ENCODE results near the gene ZMYM2. TPM values are rescaled to one million over a fixed set of nuclear protein-coding genes. Genes with fewer than 3 reads are reported as not detected.

ZMYM2 gene
- total RNA-seq, 1 donor from 2014 or later = 109 TPM

DNA sequence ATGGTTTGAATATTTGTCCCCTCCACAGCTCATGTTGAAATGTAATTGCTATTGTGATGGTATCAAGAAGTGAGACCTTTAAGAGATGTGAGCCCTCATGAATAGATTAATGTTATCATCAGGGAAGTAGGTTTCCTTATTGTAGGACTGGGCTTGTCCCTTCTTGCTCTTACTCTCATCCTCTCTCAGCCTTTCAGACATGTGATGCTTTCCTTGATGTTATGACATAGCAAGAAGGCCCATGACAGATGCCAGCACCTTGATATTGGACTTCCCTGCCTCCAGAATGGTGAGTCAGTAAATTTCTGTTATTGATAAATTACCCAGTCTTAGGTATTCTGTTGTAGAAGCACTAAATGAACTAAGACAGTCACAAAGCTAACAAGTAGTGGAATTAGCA, 5.7 kb upstream of the ZMYM2 start:
- no peaks in the 10 kb centered on the region for H3K27me3 Mint-ChIP-seq (ENCODE audit: low read depth, unreplicated experiment)
- H3K4me3 ChIP-seq (ENCODE audit: insufficient read depth, low read depth, low read length) = no peak overlapping the region
- H3K4me2 ChIP-seq (ENCODE audit: low read length) = no peak overlapping the region
- no peak overlapping the region for H3K27ac ChIP-seq (ENCODE audit: low read depth, low read length)
- FAIRE-seq = no peak
- peaks cover 3% of the 10 kb centered on the region for H3K27me3 ChIP-seq (ENCODE audit: insufficient read depth, low read length)
- no peak for DNase-seq (ENCODE audit: low read depth)
- H2AFZ ChIP-seq (ENCODE audit: low read depth, low read length) = no peak overlapping the region
- no peaks in the 10 kb centered on the region for H4K20me1 ChIP-seq (ENCODE audit: insufficient read depth, low read length)
- no peaks in the 10 kb centered on the region for H3K36me3 Mint-ChIP-seq (ENCODE audit: low read depth, unreplicated experiment)
- no peaks in the 10 kb centered on the region for H3K79me2 ChIP-seq (ENCODE audit: insufficient read depth, low read length)
- no peaks in the 10 kb centered on the region for H3K36me3 ChIP-seq (ENCODE audit: insufficient read depth, low read length)
- no peak for TF ChIP-seq EZH2 (IDR thresholded peaks at IDR 0.05; ENCODE audit: insufficient read depth, low read length)
- TF ChIP-seq, protein P1, sequence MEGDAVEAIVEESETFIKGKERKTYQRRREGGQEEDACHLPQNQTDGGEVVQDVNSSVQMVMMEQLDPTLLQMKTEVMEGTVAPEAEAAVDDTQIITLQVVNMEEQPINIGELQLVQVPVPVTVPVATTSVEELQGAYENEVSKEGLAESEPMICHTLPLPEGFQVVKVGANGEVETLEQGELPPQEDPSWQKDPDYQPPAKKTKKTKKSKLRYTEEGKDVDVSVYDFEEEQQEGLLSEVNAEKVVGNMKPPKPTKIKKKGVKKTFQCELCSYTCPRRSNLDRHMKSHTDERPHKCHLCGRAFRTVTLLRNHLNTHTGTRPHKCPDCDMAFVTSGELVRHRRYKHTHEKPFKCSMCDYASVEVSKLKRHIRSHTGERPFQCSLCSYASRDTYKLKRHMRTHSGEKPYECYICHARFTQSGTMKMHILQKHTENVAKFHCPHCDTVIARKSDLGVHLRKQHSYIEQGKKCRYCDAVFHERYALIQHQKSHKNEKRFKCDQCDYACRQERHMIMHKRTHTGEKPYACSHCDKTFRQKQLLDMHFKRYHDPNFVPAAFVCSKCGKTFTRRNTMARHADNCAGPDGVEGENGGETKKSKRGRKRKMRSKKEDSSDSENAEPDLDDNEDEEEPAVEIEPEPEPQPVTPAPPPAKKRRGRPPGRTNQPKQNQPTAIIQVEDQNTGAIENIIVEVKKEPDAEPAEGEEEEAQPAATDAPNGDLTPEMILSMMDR (IDR thresholded peaks at IDR 0.05; ENCODE audit: insufficient read depth, low read depth, low read length) = no peak
- no peaks in the 10 kb centered on the region for H3K4me1 ChIP-seq (ENCODE audit: insufficient read depth, low read length)
- no peak overlapping the region for H3K27ac Mint-ChIP-seq (ENCODE audit: unreplicated experiment)
- H3K4me3 Mint-ChIP-seq (ENCODE audit: unreplicated experiment) = no peak overlapping the region
- no peaks in the 10 kb centered on the region for H3K9me3 ChIP-seq (ENCODE audit: insufficient read depth, low read depth, low read length)
- H3K9ac ChIP-seq (ENCODE audit: low read length) = no peak overlapping the region
- peaks cover 2% of the 10 kb centered on the region for H3K9me3 Mint-ChIP-seq (ENCODE audit: unreplicated experiment)
- H3K4me1 Mint-ChIP-seq (ENCODE audit: low read depth, unreplicated experiment) = no peaks in the 10 kb centered on the region

DNA sequence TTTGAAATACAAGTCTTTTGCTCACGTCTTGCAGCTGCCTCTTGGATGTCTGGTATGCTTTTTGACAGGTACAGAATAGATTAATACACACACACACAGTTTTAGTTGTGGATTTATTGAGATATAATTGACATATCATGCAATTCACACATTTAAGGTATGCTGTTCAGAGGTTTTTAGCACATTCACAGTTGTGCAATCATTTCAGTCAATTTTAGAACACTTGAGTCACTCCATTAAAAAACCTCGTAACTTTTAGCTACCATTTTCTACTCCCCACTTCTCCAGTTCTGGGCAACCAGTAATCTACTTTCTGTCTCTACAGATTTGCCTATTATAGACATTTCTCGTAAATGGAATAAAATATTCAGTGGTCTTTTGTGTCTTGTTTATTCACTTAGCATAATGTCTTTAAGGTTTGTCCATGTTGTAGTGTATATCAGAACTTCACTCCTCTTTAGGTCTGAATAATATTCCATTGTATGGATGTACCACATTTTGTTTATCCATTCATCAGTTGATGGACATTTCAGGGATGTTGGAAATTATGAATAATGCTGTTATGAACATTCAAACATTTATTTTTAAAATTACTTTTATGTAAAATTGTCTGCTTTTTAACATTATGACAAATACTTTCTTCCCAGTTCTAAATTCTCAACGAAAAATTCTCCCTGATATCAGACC, 2.5 kb upstream of the ZMYM2 start:
- no peaks in the 10 kb centered on the region for H3K9me3 ChIP-seq (ENCODE audit: insufficient read depth, low read depth, low read length)
- Mint-ChIP-seq H3K27me3 (ENCODE audit: low read depth, unreplicated experiment) (no peaks in the 10 kb centered on the region), H3K9me3 (ENCODE audit: unreplicated experiment) (peaks cover 2% of the 10 kb centered on the region), H3K4me1 (ENCODE audit: low read depth, unreplicated experiment) (no peaks in the 10 kb centered on the region), H3K4me3 (ENCODE audit: unreplicated experiment) (no peak overlapping the region), H3K36me3 (ENCODE audit: low read depth, unreplicated experiment) (no peaks in the 10 kb centered on the region), H3K27ac (ENCODE audit: unreplicated experiment) (no peak overlapping the region)
- no peak overlapping the region for H2AFZ ChIP-seq (ENCODE audit: low read depth, low read length)
- peaks cover 11% of the 10 kb centered on the region for H3K4me1 ChIP-seq (ENCODE audit: insufficient read depth, low read length)
- no peak overlapping the region for H3K9ac ChIP-seq (ENCODE audit: low read length)
- no peak overlapping the region for H3K4me3 ChIP-seq (ENCODE audit: insufficient read depth, low read depth, low read length)
- no peak for TF ChIP-seq EZH2 (IDR thresholded peaks at IDR 0.05; ENCODE audit: insufficient read depth, low read length)
- TF ChIP-seq, protein P1 (IDR thresholded peaks at IDR 0.05; ENCODE audit: insufficient read depth, low read depth, low read length) = no peak
- peaks cover 18% of the 10 kb centered on the region for H3K79me2 ChIP-seq (ENCODE audit: insufficient read depth, low read length)
- H3K27ac ChIP-seq (ENCODE audit: low read depth, low read length) = no peak overlapping the region
- H3K4me2 ChIP-seq (ENCODE audit: low read length) = no peak overlapping the region
- peaks cover 16% of the 10 kb centered on the region for H4K20me1 ChIP-seq (ENCODE audit: insufficient read depth, low read length)
- peaks cover 3% of the 10 kb centered on the region for H3K27me3 ChIP-seq (ENCODE audit: insufficient read depth, low read length)
- no peak for DNase-seq (ENCODE audit: low read depth)
- FAIRE-seq = no peak
- H3K36me3 ChIP-seq (ENCODE audit: insufficient read depth, low read length) = no peaks in the 10 kb centered on the region

Measured in astrocyte (in vitro differentiated cells and primary cell).